CD4-positive, alpha-beta memory T cell (primary cell): ENCODE measurements around the gene ZBTB5. TPM values are rescaled to one million over a fixed set of nuclear protein-coding genes. Genes with fewer than 3 reads are reported as not detected.
A peak's percentile ranks its signal among the peaks of the same experiment; 100 is the strongest.

Experiments
- CTCF ChIA-PET: fragments of 350-600 bp; sonication (Branson Sonifier 250); formaldehyde crosslinking; loops from one replicate; lab custom pipeline; 2021; ENCODE audit warnings: inconsistent platforms; ENCODE audit not compliant: partially characterized antibody; lab: Charles Lee
- POLR2A ChIA-PET: fragments of 350-600 bp; sonication (Branson Sonifier 250); formaldehyde crosslinking; loops from one replicate; lab custom pipeline; 2021; ENCODE audit not compliant: partially characterized antibody; lab: Charles Lee
- DNase-seq, 5 donors: peaks; one replicate each; pipeline versions ENCODE4 v3.0.0 to v3.0.0-alpha.2; 2020 to 2022; ENCODE audit warnings: mixed read lengths in 1 of 5
- H3K27ac ChIP-seq: one replicate; pipeline ENCODE4 v1.7.0; 2013; ENCODE audit warnings: low read depth, low read length
- H3K27me3 ChIP-seq: 2 replicates; pipeline ENCODE4 v1.7.0; 2013; ENCODE audit warnings: mild to moderate bottlenecking, low read length, moderate library complexity; ENCODE audit not compliant: insufficient read depth
- H3K36me3 ChIP-seq: 2 replicates; pipeline ENCODE4 v1.7.0; 2013; ENCODE audit warnings: mild to moderate bottlenecking, low read length, moderate library complexity; ENCODE audit not compliant: insufficient read depth
- H3K4me1 ChIP-seq: 2 replicates; pipeline ENCODE4 v1.7.0; 2013; ENCODE audit warnings: mild to moderate bottlenecking, low read length, moderate library complexity; ENCODE audit not compliant: insufficient read depth
- H3K4me3 ChIP-seq, 2 donors: one replicate each; pipeline ENCODE4 v1.7.0; 2013; ENCODE audit warnings: low read length in 2 of 2, mild to moderate bottlenecking in 1 of 2
- H3K9me3 ChIP-seq, 2 donors: one replicate each; pipeline ENCODE4 v1.7.0; 2013; ENCODE audit warnings: low read length in 2 of 2, control low read depth in 1 of 2; ENCODE audit not compliant: control insufficient read depth in 1 of 2
- H3K27ac Mint-ChIP-seq, 7 donors: one replicate each; pipeline ENCODE4 v1.8.0; 2020 to 2021; ENCODE audit warnings: mixed read lengths in 7 of 7, mild to moderate bottlenecking in 6 of 7, inconsistent platforms in 3 of 7, moderate library complexity in 3 of 7
- H3K27me3 Mint-ChIP-seq, 2 donors: one replicate each; pipeline ENCODE4 v1.8.0; 2020 to 2021; ENCODE audit warnings: mixed read lengths in 2 of 2
- H3K36me3 Mint-ChIP-seq, 2 donors: one replicate each; pipeline ENCODE4 v1.8.0; 2020 to 2021; ENCODE audit warnings: mixed read lengths in 2 of 2, inconsistent platforms in 1 of 2, mild to moderate bottlenecking in 1 of 2
- H3K4me1 Mint-ChIP-seq, 4 donors: one replicate each; pipeline ENCODE4 v1.8.0; 2020 to 2021; ENCODE audit warnings: mixed read lengths in 4 of 4, mild to moderate bottlenecking in 1 of 4
- H3K4me3 Mint-ChIP-seq, 8 donors: one replicate each; pipeline ENCODE4 v1.8.0; 2020 to 2021; ENCODE audit warnings: mixed read lengths in 8 of 8, mild to moderate bottlenecking in 7 of 8, moderate library complexity in 6 of 8, inconsistent platforms in 3 of 8
- H3K9me3 Mint-ChIP-seq, 8 donors: one replicate each; pipeline ENCODE4 v1.8.0; 2020 to 2021; ENCODE audit warnings: mixed read lengths in 8 of 8, mild to moderate bottlenecking in 5 of 8, inconsistent platforms in 3 of 8, moderate library complexity in 1 of 8
- intact Hi-C: fragments of 100-400 bp; cut with micrococcal nuclease; formaldehyde crosslinking; loops from one replicate; pipeline ENCODE4 v1.15.1; 2023
- polyA plus RNA-seq, 2 donors: library from polyadenylated mRNA; unstranded; fragments of 300-500 nt; fragmentation: Illumina TruSeq; gene quantifications; one replicate each; pipeline ENCODE4 v1.2.3, GENCODE V29; 2021
- total RNA-seq, 2 experiments: library from RNA; stranded (reverse); gene quantifications; one replicate each; pipeline ENCODE4 v1.2.3, GENCODE V29; 2021

Gene ZBTB5
- total and polyA plus RNA-seq, 4 experiments from 2014 or later, result 0.29 to 16.4 (median 8.8) TPM

DNA sequence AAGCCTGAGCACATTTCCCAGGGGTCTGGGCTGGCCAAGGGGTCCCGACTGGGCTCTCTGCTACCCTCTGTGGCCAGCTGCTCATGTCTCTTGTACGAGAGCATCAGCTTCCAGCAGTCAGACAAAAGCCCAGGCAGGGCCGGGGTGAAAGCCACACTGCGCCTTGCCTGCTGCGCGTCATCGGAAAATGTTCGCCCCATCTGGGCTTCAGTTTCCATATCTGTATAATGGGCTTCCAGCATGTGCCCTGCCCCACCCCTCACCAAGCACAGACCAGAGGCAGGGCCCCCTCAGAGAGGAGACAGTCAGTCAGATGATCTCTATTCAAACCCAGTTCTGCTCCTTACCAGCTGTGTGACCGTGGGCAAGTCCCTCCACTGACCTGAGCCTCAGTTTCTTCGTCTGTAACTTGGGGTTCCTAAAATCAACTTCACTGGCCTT lies 50.7 kb downstream of the ZBTB5 start:
- POLR2A ChIA-PET, result no interaction called here
- H3K4me1 ChIP-seq, result peaks cover 18% of the 10 kb centered on the region

DNA sequence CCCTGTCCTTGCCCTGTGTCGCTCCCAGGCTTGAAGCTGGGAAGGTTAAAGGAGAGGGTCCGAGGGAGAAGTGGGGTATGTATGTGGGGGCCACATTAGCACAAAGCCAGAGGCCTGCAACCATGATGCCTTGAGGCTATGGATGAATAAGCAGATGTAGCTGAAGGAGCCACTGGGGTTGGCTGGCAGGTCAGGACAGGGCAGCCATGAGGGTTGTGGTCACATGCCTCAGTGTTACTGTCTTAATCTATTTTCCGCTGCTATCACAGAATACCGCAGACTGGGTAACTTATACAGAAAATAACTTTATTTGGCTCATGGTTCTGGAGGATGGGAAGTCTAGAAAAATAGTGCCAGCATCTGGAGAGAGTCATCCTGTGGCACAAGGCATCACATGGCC lies 51.9 kb downstream of the ZBTB5 start:
- Histone ChIP-seq H3K27me3 (no peaks in the 10 kb centered on the region), H3K27ac (no peak overlapping the region), H3K9me3 (no peaks in the 10 kb centered on the region), H3K36me3 (no peaks in the 10 kb centered on the region), H3K4me3 (no peak overlapping the region), H3K4me1 (peaks cover 28% of the 10 kb centered on the region)
- POLR2A ChIA-PET, result interaction anchor here (1.2 to 1.9 kb wide), 2 partner anchors 9 to 179 kb away, joined by 4 to 5 read pairs; partner anchors contain the start of genes GRHPR and TOMM5
- intact Hi-C loops, result no loop called here
- DNase-seq, result no peak
- CTCF ChIA-PET, result interaction anchor here (1.1 to 3.1 kb wide), 3 partner anchors 9 to 417 kb away, joined by 3 to 8 read pairs (median 6); partner anchors contain the start of gene GRHPR
- Mint-ChIP-seq H3K4me1 (peaks cover 19 to 34% (median 28%) of the 10 kb centered on the region in 4 donors), H3K4me3 (no peak overlapping the region), H3K9me3 (no peaks in the 10 kb centered on the region), H3K27me3 (peaks cover 4 to 5% of the 10 kb centered on the region in 2 donors), H3K36me3 (no peaks in the 10 kb centered on the region), H3K27ac (peak overlapping the region in 1 of 7 donors; percentile 18)

More for the DNA sequence above, 50.7 kb downstream of the ZBTB5 start:
- H3K4me3 ChIP-seq, result no peak overlapping the region
- peaks cover 12 to 23% (median 17%) of the 10 kb centered on the region in 4 donors for H3K4me1 Mint-ChIP-seq
- no peaks in the 10 kb centered on the region for H3K9me3 ChIP-seq
- H3K27me3 ChIP-seq, result no peaks in the 10 kb centered on the region
- no peak overlapping the region for H3K27ac ChIP-seq
- H3K9me3 Mint-ChIP-seq, result no peaks in the 10 kb centered on the region
- H3K27me3 Mint-ChIP-seq, result peaks cover 4 to 5% of the 10 kb centered on the region in 2 donors
- no peaks in the 10 kb centered on the region for H3K36me3 Mint-ChIP-seq
- no peak for DNase-seq
- no peak overlapping the region for H3K27ac Mint-ChIP-seq
- CTCF ChIA-PET, result interaction anchor here (0.6 to 3.1 kb wide), 15 partner anchors 7 to 419 kb away, joined by 3 to 16 read pairs (median 5); partner anchors contain the start of gene TOMM5
- no peaks in the 10 kb centered on the region for H3K36me3 ChIP-seq
- H3K4me3 Mint-ChIP-seq, result no peak overlapping the region
- intact Hi-C loops, result loop anchor here (2.0 kb wide), 1 partner anchor 94 kb away; no protein-coding TSS in a partner anchor

DNA sequence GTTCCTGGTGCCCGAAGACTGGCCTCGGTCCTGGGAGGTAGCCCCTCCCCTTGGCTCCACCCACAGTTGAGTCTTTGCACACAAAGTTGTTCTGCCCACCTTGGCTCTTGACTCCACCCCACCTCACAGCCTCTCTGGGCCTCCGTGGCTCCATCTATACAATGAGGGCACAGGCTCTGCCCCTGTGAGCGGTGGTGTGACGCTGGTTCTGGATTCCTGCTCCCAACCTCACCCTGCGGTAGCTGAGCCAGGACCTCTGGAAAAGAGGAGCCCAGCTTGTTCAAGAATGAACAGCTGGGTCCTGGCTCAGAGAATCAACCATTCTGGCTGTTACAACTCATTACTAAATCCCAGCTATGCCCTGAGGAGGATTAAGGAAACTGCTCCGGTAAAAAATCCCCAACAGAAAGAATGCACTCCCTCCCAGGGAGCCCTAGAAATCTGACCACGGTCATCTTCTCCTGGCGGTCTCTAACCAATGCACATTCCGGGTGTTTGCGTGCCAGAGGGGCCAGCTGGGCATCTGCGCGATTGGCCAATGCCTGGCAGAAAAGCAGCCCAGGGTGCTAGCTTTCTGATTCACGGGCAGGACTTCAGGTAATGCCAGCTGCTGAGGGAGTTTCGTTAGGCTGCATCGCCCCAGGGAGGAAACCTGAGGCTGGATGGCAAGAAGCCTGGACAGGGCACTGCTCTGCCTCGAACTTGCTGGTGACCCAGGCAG lies 52.7 kb downstream of the ZBTB5 start:
- Mint-ChIP-seq H3K36me3 (no peaks in the 10 kb centered on the region), H3K4me1 (peaks cover 19 to 34% (median 28%) of the 10 kb centered on the region in 4 donors), H3K27me3 (peaks cover 4 to 5% of the 10 kb centered on the region in 2 donors), H3K9me3 (no peaks in the 10 kb centered on the region), H3K4me3 (no peak overlapping the region), H3K27ac (no peak overlapping the region)
- intact Hi-C loops, result no loop called here
- H3K27me3 ChIP-seq, result no peaks in the 10 kb centered on the region
- H3K36me3 ChIP-seq, result no peaks in the 10 kb centered on the region
- no peak overlapping the region for H3K4me3 ChIP-seq
- no peak overlapping the region for H3K27ac ChIP-seq
- POLR2A ChIA-PET, result interaction anchor here (1.2 to 1.9 kb wide), 2 partner anchors 10 to 180 kb away, joined by 4 to 5 read pairs; partner anchors contain the start of genes GRHPR and TOMM5
- DNase-seq, result no peak
- H3K9me3 ChIP-seq, result no peaks in the 10 kb centered on the region
- CTCF ChIA-PET, result interaction anchor here (1.4 to 3.1 kb wide), 2 partner anchors 166 to 180 kb away, joined by 3 to 8 read pairs; partner anchors contain the start of gene TOMM5
- H3K4me1 ChIP-seq, result peaks cover 28% of the 10 kb centered on the region

GRCh38 chr9:37410969-37411785 lies 54.1 kb downstream of the ZBTB5 start:
- H3K9me3 Mint-ChIP-seq, result no peaks in the 10 kb centered on the region
- intact Hi-C loops, result no loop called here
- no peaks in the 10 kb centered on the region for H3K36me3 ChIP-seq
- peaks cover 28% of the 10 kb centered on the region for H3K4me1 ChIP-seq
- ChIA-PET CTCF (interaction anchor here (1.0 to 1.1 kb wide), 2 partner anchors 8 to 538 kb away, joined by 3 read pairs; no protein-coding TSS in a partner anchor), POLR2A (interaction anchor here (1.0 to 1.9 kb wide), 2 partner anchors 11 to 181 kb away, joined by 3 to 4 read pairs; partner anchors contain the start of genes GRHPR and TOMM5)
- H3K9me3 ChIP-seq, result no peaks in the 10 kb centered on the region
- no peak overlapping the region for H3K27ac ChIP-seq
- peaks cover 4 to 5% of the 10 kb centered on the region in 2 donors for H3K27me3 Mint-ChIP-seq
- no peak for DNase-seq
- no peaks in the 10 kb centered on the region for H3K36me3 Mint-ChIP-seq
- peak overlapping the region in 1 of 7 donors; percentile 61 for H3K27ac Mint-ChIP-seq
- H3K27me3 ChIP-seq, result no peaks in the 10 kb centered on the region
- H3K4me3 Mint-ChIP-seq, result no peak overlapping the region
- H3K4me3 ChIP-seq, result no peak overlapping the region
- peaks cover 22 to 38% (median 28%) of the 10 kb centered on the region in 4 donors for H3K4me1 Mint-ChIP-seq

DNA sequence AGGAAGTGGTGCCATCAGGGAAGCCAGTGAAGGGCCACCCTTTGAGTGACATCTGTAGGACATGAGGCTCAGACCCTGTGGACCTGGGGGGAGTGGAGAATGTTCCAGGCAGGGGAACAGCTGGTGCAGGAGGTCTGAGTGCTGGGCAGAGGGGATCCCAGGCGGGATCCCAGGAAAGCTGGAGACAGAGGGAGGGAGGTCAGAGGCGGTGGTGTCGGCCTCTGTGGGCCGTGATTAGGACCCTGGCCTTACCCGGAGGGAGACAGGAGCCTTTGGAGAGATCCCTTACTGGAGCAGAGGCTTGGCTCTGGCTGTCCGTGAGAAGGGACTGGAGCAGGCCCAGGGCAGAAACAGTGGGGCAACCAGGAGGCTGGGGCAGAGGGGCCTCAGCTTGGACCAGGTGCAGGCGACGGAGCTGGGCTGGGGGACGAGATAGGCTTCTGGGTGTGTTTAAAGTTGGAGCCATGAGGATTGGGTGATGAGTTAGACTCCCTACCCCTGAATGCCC lies 54.8 kb downstream of the ZBTB5 start:
- Mint-ChIP-seq H3K4me1 (peaks cover 22 to 37% (median 27%) of the 10 kb centered on the region in 4 donors), H3K36me3 (no peaks in the 10 kb centered on the region), H3K27ac (peak overlapping the region in 2 of 7 donors; percentile 36 to 37), H3K9me3 (no peaks in the 10 kb centered on the region), H3K27me3 (peaks cover 4 to 5% of the 10 kb centered on the region in 2 donors), H3K4me3 (no peak overlapping the region)
- intact Hi-C loops, result no loop called here
- Histone ChIP-seq H3K9me3 (no peaks in the 10 kb centered on the region), H3K27me3 (no peaks in the 10 kb centered on the region), H3K4me1 (peaks cover 25% of the 10 kb centered on the region), H3K4me3 (no peak overlapping the region), H3K27ac (no peak overlapping the region), H3K36me3 (no peaks in the 10 kb centered on the region)
- ChIA-PET CTCF (no interaction called here), POLR2A (no interaction called here)
- no peak for DNase-seq

GRCh38 chr9:37408933-37409710 lies 56.1 kb downstream of the ZBTB5 start:
- no peaks in the 10 kb centered on the region for H3K36me3 Mint-ChIP-seq
- CTCF ChIA-PET, result no interaction called here
- H3K27me3 ChIP-seq, result no peaks in the 10 kb centered on the region
- peaks cover 16 to 31% (median 22%) of the 10 kb centered on the region in 4 donors for H3K4me1 Mint-ChIP-seq
- peak overlapping the region; percentile 4 to 79 (median 57) for H3K4me3 Mint-ChIP-seq
- H3K4me3 ChIP-seq, result no peak overlapping the region
- peak; percentile 71 to 94 (median 76) for DNase-seq
- peak overlapping the region; percentile 66 to 91 (median 84) for H3K27ac Mint-ChIP-seq
- H3K9me3 Mint-ChIP-seq, result no peaks in the 10 kb centered on the region
- H3K4me1 ChIP-seq, result peaks cover 20% of the 10 kb centered on the region
- intact Hi-C loops, result no loop called here
- H3K27me3 Mint-ChIP-seq, result no peaks in the 10 kb centered on the region
- no peaks in the 10 kb centered on the region for H3K9me3 ChIP-seq
- peak overlapping the region; percentile 33 for H3K27ac ChIP-seq
- POLR2A ChIA-PET, result interaction anchor here (1.8 kb wide), 1 partner anchor 16 kb away, joined by 3 read pairs; no protein-coding TSS in a partner anchor
- no peaks in the 10 kb centered on the region for H3K36me3 ChIP-seq
